GM19351 (cell line): Measurements from ENCODE around the gene CDRT4.

ENCODE experiments used
- ATAC-seq: cut with Tn5 transposase; IDR thresholded peaks from one replicate; pipeline ENCODE4 v1.9.1; 2021; ENCODE audit warnings: mild to moderate bottlenecking, moderate library complexity; ENCODE audit not compliant: unreplicated experiment

CDRT4 gene

GRCh38 chr17:15398291-15398690, 69.1 kb downstream of the CDRT4 start:
- ATAC-seq: no peak

DNA sequence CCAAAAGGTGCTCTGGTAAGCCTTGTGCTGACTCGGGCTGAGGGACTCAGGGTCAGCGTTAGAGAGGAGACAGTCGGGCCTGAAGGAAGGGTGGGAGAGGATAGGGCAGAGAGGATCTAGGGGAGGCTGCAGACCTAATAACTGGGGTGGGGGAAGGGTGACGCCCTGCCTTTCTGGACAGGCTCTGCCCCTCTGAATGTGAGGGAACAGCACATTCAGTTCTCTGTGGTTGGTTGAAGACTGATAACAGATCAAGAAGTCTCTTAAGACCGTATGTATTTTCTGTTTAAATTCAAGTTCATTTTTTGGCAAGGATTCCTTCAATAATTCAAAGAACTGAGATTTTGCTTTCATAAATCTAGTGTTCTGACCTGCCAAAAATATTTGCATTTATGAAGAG, 69.8 kb downstream of the CDRT4 start:
- no peak for ATAC-seq

GRCh38 chr17:15395091-15395490, 72.3 kb downstream of the CDRT4 start:
- no peak for ATAC-seq

- no peak for ATAC-seq
Measured at GRCh38 chr17:15393414-15393813, 74.0 kb downstream of the CDRT4 start.

GRCh38 chr17:15392326-15392741, 75.1 kb downstream of the CDRT4 start:
- no peak for ATAC-seq

- no peak for ATAC-seq
Measured at GRCh38 chr17:15388356-15389041, 78.9 kb downstream of the CDRT4 start.

- no peak for ATAC-seq
Measured at GRCh38 chr17:15386083-15386482, 81.3 kb downstream of the CDRT4 start.
